AG10803 (cell line): ENCODE data around the gene ERP29.
"Not testable (repeated sequence)": the region's sequence is repeated elsewhere in the genome, so short reads cannot be mapped to it uniquely, and the experiment has no call there.

Experiments
- DNase-seq: peaks from one replicate; pipeline ENCODE4 v3.0.0; 2010; ENCODE audit warnings: low read depth
- H3K4me3 ChIP-seq: 2 replicates; pipeline ENCODE4 v1.5.1; 2011; ENCODE audit warnings: mild to moderate bottlenecking, low read length, control low read depth
- CTCF ChIP-seq: conservative IDR thresholded peaks from 2 replicates; pipeline ENCODE4 v1.5.1; 2011; ENCODE audit warnings: mild to moderate bottlenecking, low read length, control low read depth, inconsistent platforms

Gene ERP29

DNA sequence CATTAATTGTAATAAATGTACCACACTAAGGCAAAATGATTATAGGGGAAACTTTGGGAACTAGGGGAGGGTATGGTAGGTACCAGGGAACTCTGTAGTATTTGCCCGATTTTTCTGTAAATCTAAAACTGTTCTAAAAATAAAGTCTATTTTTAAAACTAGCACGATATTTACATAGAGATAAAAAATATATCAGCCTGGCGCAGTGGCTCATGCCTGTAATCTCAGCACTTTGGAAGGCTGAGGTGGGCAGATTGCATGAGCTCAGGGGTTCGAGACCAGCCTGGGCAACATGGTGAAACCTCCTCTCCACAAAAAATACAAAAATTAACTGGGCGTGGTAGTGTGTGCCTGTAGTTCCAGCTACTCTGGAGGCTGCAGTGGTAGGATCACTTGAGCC lies 32.6 kb upstream of the ERP29 start:
- no peak for TF ChIP-seq CTCF
- DNase-seq: no peak
- H3K4me3 ChIP-seq: no peak overlapping the region

- peak; percentile 7 for DNase-seq
- no peak overlapping the region for H3K4me3 ChIP-seq
- no peak for TF ChIP-seq CTCF
Observed at GRCh38 chr12:111981987-111982386, 31.2 kb upstream of the ERP29 start.

GRCh38 chr12:111984820-111985219 lies 28.4 kb upstream of the ERP29 start:
- no peak for DNase-seq
- H3K4me3 ChIP-seq: no peak overlapping the region
- TF ChIP-seq CTCF: no peak

GRCh38 chr12:111991535-111991934 lies 21.7 kb upstream of the ERP29 start:
- no peak for TF ChIP-seq CTCF
- H3K4me3 ChIP-seq: no peak overlapping the region
- no peak for DNase-seq

DNA sequence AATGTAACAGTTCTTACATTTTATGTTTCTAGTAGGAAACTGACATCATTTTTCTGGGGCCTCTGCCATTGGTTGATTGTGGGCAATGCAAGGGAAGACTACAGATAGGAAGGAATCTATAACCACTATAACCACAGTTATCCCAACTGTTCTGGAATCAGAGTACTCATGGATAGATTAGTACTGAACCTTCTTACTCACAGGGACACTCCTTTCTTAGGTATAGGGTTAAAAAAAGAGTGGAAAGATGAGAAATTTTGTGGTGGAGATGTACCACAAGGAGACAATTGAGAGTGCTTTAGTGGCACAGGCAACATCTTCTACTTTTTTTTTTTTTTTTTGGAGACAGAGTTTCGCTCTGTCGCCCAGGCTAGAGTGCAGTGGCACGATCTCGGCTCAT lies 21.3 kb upstream of the ERP29 start:
- no peak overlapping the region for H3K4me3 ChIP-seq
- TF ChIP-seq CTCF: no peak
- peak; percentile 37 for DNase-seq

DNA sequence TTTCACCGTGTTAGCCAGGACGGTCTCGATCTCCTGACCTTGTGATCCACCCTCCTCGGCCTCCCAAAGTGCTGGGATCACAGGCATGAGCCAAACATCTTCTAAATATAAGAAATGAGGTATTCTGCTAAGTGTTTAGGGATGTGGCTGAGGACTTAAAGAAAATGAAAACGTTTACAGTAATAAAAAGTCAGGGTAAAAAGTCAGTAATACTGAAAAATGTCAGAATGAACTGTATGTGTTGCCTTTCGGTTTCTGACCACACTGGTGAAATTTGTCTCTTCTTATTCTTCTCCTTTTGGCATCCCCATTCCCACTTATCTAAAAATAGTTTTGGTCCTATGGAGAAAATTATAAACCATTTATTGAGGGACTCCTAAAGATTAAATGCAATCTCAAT lies 20.8 kb upstream of the ERP29 start:
- H3K4me3 ChIP-seq: no peak overlapping the region
- DNase-seq: no peak
- no peak for TF ChIP-seq CTCF

GRCh38 chr12:111993292-111994150 lies 19.7 kb upstream of the ERP29 start:
- TF ChIP-seq CTCF: no peak
- H3K4me3 ChIP-seq: no peak overlapping the region
- DNase-seq: no peak

GRCh38 chr12:111994211-111995111 lies 18.8 kb upstream of the ERP29 start:
- not testable (repeated sequence) for H3K4me3 ChIP-seq, DNase-seq
